ENCODE data around the gene PGAP3.
"Not testable (repeated sequence)": the region's sequence is repeated elsewhere in the genome, so short reads cannot be mapped to it uniquely, and the experiment has no call there.

Gene PGAP3

GRCh38 chr17:39687546-39688474 is at the start of gene PGAP3:
Gene PGAP3, minus strand, starts transcription at chr17:39688057. Its CDS starts 43 bp downstream, at chr17:39688014.
- TF ChIP-seq POLR2A (IDR thresholded peaks at IDR 0.05; ENCODE audit: low read length) (peak; percentile 77), GATA1 (IDR thresholded peaks at IDR 0.05; ENCODE audit: low read depth, low read length) (no peak)
- DNase-seq, result peak; percentile 91 to 93

- TF ChIP-seq GATA1 (IDR thresholded peaks at IDR 0.05; ENCODE audit: low read depth, low read length) (no peak), POLR2A (IDR thresholded peaks at IDR 0.05; ENCODE audit: low read length) (no peak)
- no peak for DNase-seq
These were observed 49.4 kb upstream of the PGAP3 start for GRCh38 chr17:39737206-39737759.

GRCh38 chr17:39736319-39737165 is 48.7 kb upstream of the PGAP3 start:
- DNase-seq, result no peak

GRCh38 chr17:39735882-39736281 is 48.0 kb upstream of the PGAP3 start:
- TF ChIP-seq GATA1 (IDR thresholded peaks at IDR 0.05; ENCODE audit: low read depth, low read length) (no peak), POLR2A (IDR thresholded peaks at IDR 0.05; ENCODE audit: low read length) (no peak)
- DNase-seq, result no peak

More at GRCh38 chr17:39736319-39737165, 48.7 kb upstream of the PGAP3 start:
- no peak for TF ChIP-seq GATA1 (IDR thresholded peaks at IDR 0.05; ENCODE audit: low read depth, low read length)
- no peak for TF ChIP-seq POLR2A (IDR thresholded peaks at IDR 0.05; ENCODE audit: low read length)

GRCh38 chr17:39732586-39732985 is 44.7 kb upstream of the PGAP3 start:
- no peak for TF ChIP-seq GATA1 (IDR thresholded peaks at IDR 0.05; ENCODE audit: low read depth, low read length)
- no peak for TF ChIP-seq POLR2A (IDR thresholded peaks at IDR 0.05; ENCODE audit: low read length)
- DNase-seq, result no peak

- peak; percentile 89 to 96 for DNase-seq
- peak; percentile 74 for TF ChIP-seq POLR2A (IDR thresholded peaks at IDR 0.05; ENCODE audit: low read length)
- no peak for TF ChIP-seq GATA1 (IDR thresholded peaks at IDR 0.05; ENCODE audit: low read depth, low read length)
These were observed 42.5 kb upstream of the PGAP3 start, which contains the start of gene MIEN1 for GRCh38 chr17:39730095-39730921. Gene MIEN1, minus strand, starts transcription at chr17:39730532. Its CDS starts 37 bp downstream, at chr17:39730495.

- DNase-seq, result no peak
- TF ChIP-seq GATA1 (IDR thresholded peaks at IDR 0.05; ENCODE audit: low read depth, low read length), result no peak
These were observed 41.5 kb upstream of the PGAP3 start for GRCh38 chr17:39729280-39729851.

- no peak for DNase-seq
- TF ChIP-seq GATA1 (IDR thresholded peaks at IDR 0.05; ENCODE audit: low read depth, low read length) (no peak), POLR2A (IDR thresholded peaks at IDR 0.05; ENCODE audit: low read length) (peak; percentile 9)
These were observed 39.7 kb upstream of the PGAP3 start for GRCh38 chr17:39727556-39727955.

GRCh38 chr17:39726617-39727016 is 38.8 kb upstream of the PGAP3 start:
- TF ChIP-seq POLR2A (IDR thresholded peaks at IDR 0.05; ENCODE audit: low read length), result no peak
- TF ChIP-seq GATA1 (IDR thresholded peaks at IDR 0.05; ENCODE audit: low read depth, low read length), result no peak
- no peak for DNase-seq

GRCh38 chr17:39725923-39726322 is 38.1 kb upstream of the PGAP3 start:
- not testable (repeated sequence) for DNase-seq

GRCh38 chr17:39724731-39725130 is 36.9 kb upstream of the PGAP3 start:
- no peak for DNase-seq
- TF ChIP-seq POLR2A (IDR thresholded peaks at IDR 0.05; ENCODE audit: low read length) (no peak), GATA1 (IDR thresholded peaks at IDR 0.05; ENCODE audit: low read depth, low read length) (no peak)

- no peak for TF ChIP-seq POLR2A (IDR thresholded peaks at IDR 0.05; ENCODE audit: low read length)
- TF ChIP-seq GATA1 (IDR thresholded peaks at IDR 0.05; ENCODE audit: low read depth, low read length), result no peak
- DNase-seq, result peak; percentile 57 to 58
These were observed 35.4 kb upstream of the PGAP3 start for GRCh38 chr17:39722965-39723848.
